HTR-8/SVneo (cell line): ENCODE measurements around the gene AUTS2.

Experiments used
- DNase-seq: peaks from one replicate; pipeline ENCODE4 v3.0.0; 2011; ENCODE audit warnings: low spot score, mixed read lengths; ENCODE audit not compliant: insufficient read length
- FAIRE-seq: peaks from 2 replicates; lab custom pipeline; 2011; peaks lifted over from hg19 to GRCh38; lab: Jason Lieb, UNC

AUTS2 gene

DNA sequence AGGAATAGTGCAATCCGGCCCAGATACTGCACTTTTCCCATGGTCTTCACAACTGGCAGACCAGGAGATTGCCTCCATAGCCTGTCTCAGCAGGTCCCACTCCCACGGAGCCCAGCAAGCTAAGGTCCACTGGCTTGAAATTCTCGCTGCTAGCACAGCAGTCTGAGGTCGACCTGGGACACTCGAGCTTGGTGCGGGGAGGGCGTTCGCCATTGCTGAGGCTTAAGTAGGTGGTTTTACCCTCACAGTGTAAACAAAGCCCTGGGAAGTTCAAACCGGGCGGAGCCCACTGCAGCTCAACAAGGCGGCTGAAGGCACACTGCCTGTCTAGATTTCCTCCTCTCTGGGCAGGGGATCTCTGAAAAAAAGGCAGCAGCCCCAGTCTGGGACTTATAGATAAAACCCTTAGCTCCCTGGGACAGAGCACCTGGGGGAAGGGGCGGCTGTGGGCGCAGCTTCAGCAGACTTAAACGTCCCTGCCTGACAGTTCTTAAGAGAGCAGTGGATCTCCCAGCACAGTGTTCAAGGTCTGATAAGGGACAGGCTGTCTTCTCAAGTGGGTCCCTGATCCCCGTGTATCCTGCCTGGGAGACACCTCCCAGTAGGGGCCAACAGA lies 1240.1 kb downstream of the AUTS2 start:
- FAIRE-seq (no peak), DNase-seq (no peak)
